BLaER1 (cell line): ENCODE measurements around the gene UVSSA.

Experiments
- H3K27ac ChIP-seq: shearing (Covaris generic); formaldehyde crosslinking; 2 replicates; pipeline ENCODE4 v1.8.1; 2022
- H3K27me3 ChIP-seq: shearing (Covaris generic); formaldehyde crosslinking; 2 replicates; pipeline ENCODE4 v1.8.1; 2022
- H3K36me3 ChIP-seq: shearing (Covaris generic); formaldehyde crosslinking; 2 replicates; pipeline ENCODE4 v1.8.1; 2022
- H3K4me1 ChIP-seq: shearing (Covaris generic); formaldehyde crosslinking; 2 replicates; pipeline ENCODE4 v1.8.1; 2022
- H3K4me2 ChIP-seq: shearing (Covaris generic); formaldehyde crosslinking; 2 replicates; pipeline ENCODE4 v1.8.1; 2022
- H3K4me3 ChIP-seq: shearing (Covaris generic); formaldehyde crosslinking; 2 replicates; pipeline ENCODE4 v1.8.1; 2022
- H3K9ac ChIP-seq: shearing (Covaris generic); formaldehyde crosslinking; 2 replicates; pipeline ENCODE4 v1.8.1; 2022
- H3K9me3 ChIP-seq: shearing (Covaris generic); formaldehyde crosslinking; 2 replicates; pipeline ENCODE4 v1.8.1; 2022
- H4K20me1 ChIP-seq: shearing (Covaris generic); formaldehyde crosslinking; 2 replicates; pipeline ENCODE4 v1.8.1; 2022
- Cebpa-rat ChIP-seq: shearing (Covaris generic); IDR thresholded peaks from 2 replicates; pipeline ENCODE4 v1.8.1; 2022

The UVSSA gene

DNA sequence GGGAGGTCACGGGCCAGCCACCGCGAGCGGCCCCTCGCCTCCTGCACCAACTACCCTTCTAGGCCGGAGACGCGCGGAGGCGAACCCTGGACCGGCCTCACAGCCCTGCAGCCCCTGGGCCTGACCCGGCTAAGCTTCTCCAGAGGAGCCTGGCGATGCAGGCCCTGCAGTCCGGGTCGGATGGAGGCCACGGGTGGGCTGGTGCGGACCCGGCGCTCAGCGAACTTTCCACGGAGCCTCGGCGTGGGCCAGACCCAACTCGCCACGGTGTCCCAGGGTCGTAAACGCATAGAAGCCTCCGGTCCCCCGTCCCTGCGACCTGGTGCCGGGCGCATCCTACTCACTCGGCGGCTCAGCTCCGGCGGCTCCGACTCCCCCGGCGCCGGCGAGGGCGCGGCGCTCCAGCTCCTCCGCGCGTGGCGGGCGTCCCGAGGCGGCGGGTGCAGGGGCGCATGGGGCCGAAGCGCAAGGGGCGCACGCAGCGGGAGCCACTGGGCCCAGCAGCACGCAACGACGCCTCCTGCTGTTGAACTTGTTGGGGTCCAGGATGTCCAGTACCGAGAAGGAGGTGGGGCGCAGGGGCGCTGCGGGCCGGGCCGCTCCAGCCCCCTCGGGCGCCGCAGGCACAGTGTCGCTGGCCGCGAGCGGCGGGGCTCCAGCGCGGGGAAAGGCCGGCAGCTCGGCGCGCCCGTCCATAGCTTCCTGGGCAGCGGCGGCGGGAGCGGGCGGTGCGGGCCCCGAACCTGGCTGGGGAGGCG lies 58.8 kb downstream of the UVSSA start:
- no peak overlapping the region for H3K4me2 ChIP-seq
- H3K4me3 ChIP-seq: peak overlapping the region; percentile 22; the same call in 1 of the 2 replicates
- no peaks in the 10 kb centered on the region for H3K4me1 ChIP-seq
- H3K27me3 ChIP-seq: peaks cover 3% of the 10 kb centered on the region; the same call in 1 of the 2 replicates
- H3K27ac ChIP-seq: no peak overlapping the region
- no peak for TF ChIP-seq Cebpa-rat
- no peak overlapping the region for H3K9ac ChIP-seq
- H4K20me1 ChIP-seq: peaks cover 1% of the 10 kb centered on the region; the same call in 1 of the 2 replicates
- H3K9me3 ChIP-seq: peaks cover 91% of the 10 kb centered on the region
- no peaks in the 10 kb centered on the region for H3K36me3 ChIP-seq

DNA sequence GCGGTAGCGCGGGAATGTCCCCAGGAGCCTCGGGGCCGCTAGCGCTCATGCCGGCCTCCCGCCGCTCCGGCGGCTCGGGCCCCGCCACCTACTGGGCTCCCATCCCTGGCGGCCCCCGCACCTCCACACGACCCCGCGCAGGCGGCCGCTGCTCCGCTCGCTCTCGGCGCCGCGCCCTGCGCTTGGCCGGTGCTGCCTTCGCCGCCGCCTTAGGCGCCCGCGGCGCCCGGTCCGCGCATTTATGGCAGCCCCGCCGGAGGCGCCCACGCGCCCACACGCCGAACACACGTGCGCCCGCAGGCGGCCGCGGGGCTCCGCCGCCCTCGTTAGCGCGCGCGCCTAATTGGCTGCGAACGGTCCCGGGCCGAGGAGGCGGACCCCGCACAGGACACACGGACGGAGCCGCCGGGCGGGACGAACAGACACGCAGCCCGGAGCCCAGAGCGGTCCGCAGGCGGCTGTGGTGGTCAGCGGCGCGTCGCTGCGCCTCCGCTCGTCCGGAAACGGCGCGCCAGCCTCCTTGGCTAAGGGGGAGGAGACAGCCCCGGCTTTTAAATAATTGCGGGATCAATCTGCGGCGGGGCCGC lies 59.5 kb downstream of the UVSSA start, which contains the start of gene NKX1-1:
Gene NKX1-1, minus strand, starts transcription at position 49 of the 587 bp plus-strand sequence. Its CDS starts 0 bp downstream, at position 49.
- Histone ChIP-seq H3K4me1 (no peaks in the 10 kb centered on the region), H3K27me3 (peaks cover 10% of the 10 kb centered on the region; the same call in 1 of the 2 replicates), H3K4me2 (no peak within 1 kb of the TSS), H3K4me3 (peak within 1 kb of the TSS; percentile 22; the same call in 1 of the 2 replicates), H4K20me1 (peaks cover 8% of the 10 kb centered on the region; the same call in 1 of the 2 replicates), H3K36me3 (no peaks in the 10 kb centered on the region), H3K9ac (no peak within 1 kb of the TSS), H3K9me3 (peaks cover 84% of the 10 kb centered on the region), H3K27ac (no peak within 1 kb of the TSS)
- no peak for TF ChIP-seq Cebpa-rat

DNA sequence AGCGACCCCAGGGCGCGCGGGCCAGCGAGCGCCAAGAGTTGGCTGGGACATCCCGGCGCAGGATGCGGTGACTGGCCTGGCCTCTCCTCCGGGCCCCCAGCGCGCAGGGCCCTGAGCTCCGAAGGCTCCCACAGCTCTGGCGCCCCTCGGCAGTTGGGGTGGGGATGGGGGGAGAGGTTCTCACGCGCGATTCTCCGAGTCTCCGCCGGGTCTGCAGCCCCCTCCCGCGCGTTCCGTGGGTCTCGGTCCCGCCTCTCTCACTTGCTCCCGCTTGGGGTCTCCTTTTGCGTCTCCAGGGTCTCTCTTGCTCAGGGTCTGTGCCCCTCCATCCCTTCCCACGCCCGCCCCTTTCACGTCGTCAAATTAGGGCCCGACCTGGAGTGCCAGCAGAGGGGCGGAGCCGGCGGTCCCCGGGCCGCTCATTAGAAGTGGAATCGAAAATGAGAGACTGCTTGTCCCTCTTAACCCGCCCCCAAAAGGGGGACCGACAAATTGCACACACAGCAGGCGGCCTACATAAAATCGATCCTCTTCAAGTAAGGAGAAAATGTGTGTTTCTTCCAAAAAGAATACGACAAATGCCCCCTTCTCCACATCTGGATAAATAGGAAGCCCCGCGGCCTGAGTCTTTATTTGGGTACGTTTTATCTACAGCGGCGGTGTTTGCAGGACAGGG lies 60.1 kb downstream of the UVSSA start:
- Histone ChIP-seq H3K4me1 (no peaks in the 10 kb centered on the region), H3K36me3 (no peaks in the 10 kb centered on the region), H3K4me3 (peak overlapping the region; percentile 22; the same call in 1 of the 2 replicates), H3K9me3 (peaks cover 78% of the 10 kb centered on the region), H4K20me1 (peaks cover 8% of the 10 kb centered on the region; the same call in 1 of the 2 replicates), H3K9ac (no peak overlapping the region), H3K27ac (no peak overlapping the region), H3K4me2 (no peak overlapping the region), H3K27me3 (peaks cover 15% of the 10 kb centered on the region; the same call in 1 of the 2 replicates)
- no peak for TF ChIP-seq Cebpa-rat

DNA sequence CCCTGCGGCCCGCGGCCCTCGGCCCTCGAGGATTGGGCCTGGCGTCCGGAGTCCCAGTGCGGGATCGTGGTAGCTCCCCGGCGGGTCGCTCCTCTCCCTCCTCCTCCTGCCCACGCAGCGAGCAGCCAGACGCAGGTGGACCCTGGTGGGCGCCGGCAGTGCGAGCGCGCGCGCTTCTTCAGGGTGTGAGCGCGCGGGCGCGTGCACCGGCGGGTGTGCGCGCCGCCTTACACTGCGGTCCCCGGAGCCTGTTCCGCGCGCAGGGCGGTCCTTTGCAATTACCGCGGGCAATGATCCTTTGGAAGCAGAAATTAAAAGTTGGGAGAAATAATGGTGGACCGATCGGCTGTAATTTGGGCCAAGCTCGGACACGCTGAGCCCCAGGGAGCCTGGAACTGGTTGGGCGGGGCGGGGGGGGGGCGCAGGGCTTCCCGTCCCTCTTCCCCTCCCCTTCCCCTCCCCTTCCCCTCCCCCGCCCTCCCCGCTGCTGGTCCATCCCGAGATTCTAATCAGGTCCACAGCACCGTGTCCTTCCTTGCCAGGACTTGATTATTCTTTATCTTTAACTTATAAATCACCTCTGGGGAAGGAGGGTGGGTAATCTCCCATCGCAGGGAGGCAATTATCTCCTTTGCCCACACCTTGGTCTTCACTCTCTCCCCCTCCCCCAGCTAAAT lies 60.8 kb downstream of the UVSSA start:
- H3K4me3 ChIP-seq: no peak overlapping the region
- no peaks in the 10 kb centered on the region for H3K4me1 ChIP-seq
- H3K9me3 ChIP-seq: peaks cover 73% of the 10 kb centered on the region
- H3K36me3 ChIP-seq: no peaks in the 10 kb centered on the region
- H4K20me1 ChIP-seq: peaks cover 8% of the 10 kb centered on the region; the same call in 1 of the 2 replicates
- no peak for TF ChIP-seq Cebpa-rat
- H3K27ac ChIP-seq: no peak overlapping the region
- no peak overlapping the region for H3K9ac ChIP-seq
- peaks cover 15% of the 10 kb centered on the region; the same call in 1 of the 2 replicates for H3K27me3 ChIP-seq
- H3K4me2 ChIP-seq: no peak overlapping the region

DNA sequence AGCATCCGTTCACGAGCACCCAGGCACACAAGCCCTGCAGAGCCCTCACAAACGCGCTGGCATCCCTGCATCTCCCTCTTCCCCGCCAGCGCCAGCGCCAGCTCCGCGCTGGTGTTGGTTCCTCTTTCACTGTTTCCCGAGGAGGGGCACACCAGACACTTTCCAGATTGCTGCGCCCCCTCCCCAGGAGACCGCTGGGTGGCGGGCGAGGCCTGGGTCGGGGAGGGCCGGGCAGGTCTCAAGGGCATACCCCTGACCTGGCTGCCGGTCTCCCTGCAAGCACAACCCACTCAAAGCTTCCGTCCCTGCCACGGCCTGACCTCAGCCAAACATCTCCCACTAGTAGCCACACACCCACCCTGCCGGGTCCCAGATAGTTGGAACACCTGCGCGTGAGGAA lies 61.4 kb downstream of the UVSSA start:
- no peak for TF ChIP-seq Cebpa-rat
- H3K9me3 ChIP-seq: peaks cover 73% of the 10 kb centered on the region
- H3K27ac ChIP-seq: no peak overlapping the region
- H3K36me3 ChIP-seq: no peaks in the 10 kb centered on the region
- H3K27me3 ChIP-seq: peaks cover 15% of the 10 kb centered on the region; the same call in 1 of the 2 replicates
- H4K20me1 ChIP-seq: peaks cover 8% of the 10 kb centered on the region; the same call in 1 of the 2 replicates
- H3K4me2 ChIP-seq: no peak overlapping the region
- no peak overlapping the region for H3K9ac ChIP-seq
- H3K4me1 ChIP-seq: no peaks in the 10 kb centered on the region
- H3K4me3 ChIP-seq: no peak overlapping the region

DNA sequence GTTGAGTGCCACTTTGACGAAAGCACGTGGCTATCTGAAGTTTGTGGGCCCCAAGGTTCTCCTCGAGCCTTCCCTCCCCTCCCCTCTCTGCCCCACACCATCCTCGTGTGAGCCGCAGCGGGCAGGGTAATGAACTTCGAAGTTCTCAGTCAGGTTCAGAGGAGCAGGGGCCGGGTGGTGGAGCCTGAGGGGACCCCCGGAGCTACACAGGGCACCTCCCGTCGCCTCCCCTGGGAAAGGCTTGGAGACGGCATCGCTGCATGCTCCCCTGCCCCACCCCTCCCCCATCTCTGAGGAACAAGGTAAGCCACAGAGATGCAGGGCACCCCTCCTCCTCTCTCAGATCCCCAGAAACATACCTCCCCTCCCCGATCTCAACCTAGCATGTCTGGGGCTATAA lies 62.1 kb downstream of the UVSSA start:
- H3K36me3 ChIP-seq: no peaks in the 10 kb centered on the region
- no peak overlapping the region for H3K4me3 ChIP-seq
- no peaks in the 10 kb centered on the region for H3K4me1 ChIP-seq
- H4K20me1 ChIP-seq: peaks cover 8% of the 10 kb centered on the region; the same call in 1 of the 2 replicates
- H3K27ac ChIP-seq: no peak overlapping the region
- no peak overlapping the region for H3K9ac ChIP-seq
- H3K27me3 ChIP-seq: peaks cover 15% of the 10 kb centered on the region; the same call in 1 of the 2 replicates
- H3K9me3 ChIP-seq: peaks cover 72% of the 10 kb centered on the region
- TF ChIP-seq Cebpa-rat: no peak
- no peak overlapping the region for H3K4me2 ChIP-seq

DNA sequence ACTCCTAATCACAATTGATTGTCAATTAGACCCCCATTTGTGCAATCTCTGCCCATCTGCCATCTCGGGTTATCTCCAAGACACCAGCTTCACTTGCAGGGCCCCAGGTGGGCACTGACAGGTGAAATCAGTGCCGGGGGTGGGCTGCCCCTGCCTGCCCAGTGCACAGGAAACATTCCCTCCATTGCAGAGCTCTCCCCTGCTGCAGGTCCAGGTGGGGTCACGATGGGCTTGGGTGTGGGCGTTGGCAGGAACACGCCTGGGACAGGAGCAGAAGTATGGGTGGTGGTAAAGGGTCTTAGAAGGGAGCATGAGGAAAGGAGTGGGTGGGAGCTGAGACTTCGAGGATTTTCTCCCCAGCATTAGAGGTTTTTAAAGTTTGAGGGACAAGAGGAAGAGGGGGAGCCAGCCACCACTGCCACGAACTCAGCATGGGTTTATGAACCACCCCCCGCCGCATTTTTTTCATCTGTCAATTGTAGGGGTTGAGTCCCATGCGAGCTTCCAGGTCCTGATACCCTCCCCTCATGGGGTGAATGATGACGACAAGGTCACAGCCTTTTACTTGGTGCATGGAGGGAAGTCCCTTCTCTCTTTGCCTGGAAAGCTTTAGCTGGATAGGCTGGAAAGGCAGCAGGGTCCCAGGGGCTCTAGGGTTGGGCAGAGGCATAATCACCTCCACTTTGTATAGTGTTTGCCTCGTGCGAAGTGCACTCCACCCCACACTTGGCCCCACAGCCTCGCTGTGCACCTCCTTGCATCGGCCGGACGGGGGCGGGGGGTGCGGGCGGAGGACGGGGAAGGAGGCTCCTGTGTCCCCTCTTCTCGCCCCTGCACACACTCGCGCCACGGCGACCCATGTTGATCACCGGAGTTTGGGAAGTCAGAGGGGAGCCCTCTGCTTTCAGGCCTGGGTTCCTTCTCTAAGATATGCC lies 62.8 kb downstream of the UVSSA start:
- peaks cover 15% of the 10 kb centered on the region; the same call in 1 of the 2 replicates for H3K27me3 ChIP-seq
- H3K4me2 ChIP-seq: no peak overlapping the region
- no peak overlapping the region for H3K9ac ChIP-seq
- no peaks in the 10 kb centered on the region for H3K36me3 ChIP-seq
- H4K20me1 ChIP-seq: peaks cover 8% of the 10 kb centered on the region; the same call in 1 of the 2 replicates
- no peak overlapping the region for H3K27ac ChIP-seq
- no peak for TF ChIP-seq Cebpa-rat
- H3K4me3 ChIP-seq: no peak overlapping the region
- peaks cover 66% of the 10 kb centered on the region for H3K9me3 ChIP-seq
- H3K4me1 ChIP-seq: no peaks in the 10 kb centered on the region

DNA sequence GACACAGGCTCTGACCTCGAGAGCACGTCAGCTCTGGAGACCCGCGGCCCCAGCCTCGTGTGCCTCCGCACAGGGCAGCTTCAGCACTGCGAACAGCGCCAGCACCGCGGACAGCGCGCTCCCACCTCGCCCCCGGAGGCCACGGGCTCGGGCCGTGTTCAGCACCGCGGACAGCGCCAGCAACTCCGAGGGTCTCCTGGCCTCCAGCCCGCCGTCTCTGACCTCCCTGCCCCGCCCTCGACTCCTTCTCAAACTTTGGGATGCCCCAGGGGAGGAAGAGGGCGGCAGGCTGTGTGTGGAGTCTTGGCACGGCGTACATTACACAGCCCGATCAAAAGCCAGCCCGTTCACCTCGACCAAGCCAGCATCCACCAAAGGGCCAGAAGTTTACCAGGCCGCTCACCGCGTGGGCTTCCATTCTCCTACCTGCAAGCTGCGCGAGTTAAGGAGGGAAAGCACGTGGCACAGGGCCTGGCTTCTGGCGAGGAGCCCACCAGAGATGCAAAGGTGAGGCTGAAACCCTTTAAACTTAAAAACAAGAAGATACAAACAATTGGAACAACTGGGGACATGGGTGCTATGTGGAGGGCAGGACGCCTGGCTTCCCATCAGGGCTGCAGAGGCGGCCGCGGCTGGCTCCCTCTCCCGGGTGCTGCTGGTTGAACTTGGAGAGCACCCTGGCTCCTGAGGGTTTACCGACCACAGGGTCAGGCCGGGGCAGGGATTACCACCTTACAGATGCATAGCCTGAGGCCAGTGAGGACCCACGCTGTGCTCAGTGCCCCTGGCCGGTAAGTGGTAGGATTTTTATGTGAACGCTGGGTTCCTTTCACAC lies 63.7 kb downstream of the UVSSA start:
- no peak for TF ChIP-seq Cebpa-rat
- H3K4me1 ChIP-seq: no peaks in the 10 kb centered on the region
- no peak overlapping the region for H3K27ac ChIP-seq
- no peak overlapping the region for H3K9ac ChIP-seq
- no peaks in the 10 kb centered on the region for H3K36me3 ChIP-seq
- peaks cover 15% of the 10 kb centered on the region; the same call in 1 of the 2 replicates for H3K27me3 ChIP-seq
- no peak overlapping the region for H3K4me3 ChIP-seq
- peaks cover 56% of the 10 kb centered on the region for H3K9me3 ChIP-seq
- peaks cover 8% of the 10 kb centered on the region; the same call in 1 of the 2 replicates for H4K20me1 ChIP-seq
- no peak overlapping the region for H3K4me2 ChIP-seq
